ENCODE measurements around the gene OSBP2. TPM values are rescaled to one million over a fixed set of nuclear protein-coding genes. Genes with fewer than 3 reads are reported as not detected.

The OSBP2 gene
- total and polyA plus RNA-seq, 2 of the 13 experiments (the other 11 are each of a cell fraction or from before 2014, with no cell fraction given): 5.0 to 7.7 TPM

DNA sequence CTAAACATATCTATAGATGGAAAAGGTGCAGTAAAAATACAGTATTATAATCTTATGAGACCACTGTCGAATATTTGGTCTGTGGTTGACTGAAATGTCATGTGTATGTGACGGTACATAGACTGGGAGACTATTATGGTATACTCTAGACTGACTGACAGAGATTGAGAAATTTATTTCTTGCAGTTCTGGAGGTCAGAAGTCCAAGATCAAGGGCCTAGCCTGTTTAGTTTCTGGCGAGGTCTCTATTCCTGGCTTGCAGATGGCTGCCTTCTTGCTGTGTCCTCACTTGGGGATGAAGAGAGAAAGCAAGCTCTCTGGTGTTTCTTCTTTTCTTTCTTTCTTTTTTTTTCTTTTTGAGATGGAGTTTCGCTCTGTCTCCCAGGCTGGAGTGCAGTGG, 7.3 kb upstream of the OSBP2 start (continued):
- TF ChIP-seq, protein P1, sequence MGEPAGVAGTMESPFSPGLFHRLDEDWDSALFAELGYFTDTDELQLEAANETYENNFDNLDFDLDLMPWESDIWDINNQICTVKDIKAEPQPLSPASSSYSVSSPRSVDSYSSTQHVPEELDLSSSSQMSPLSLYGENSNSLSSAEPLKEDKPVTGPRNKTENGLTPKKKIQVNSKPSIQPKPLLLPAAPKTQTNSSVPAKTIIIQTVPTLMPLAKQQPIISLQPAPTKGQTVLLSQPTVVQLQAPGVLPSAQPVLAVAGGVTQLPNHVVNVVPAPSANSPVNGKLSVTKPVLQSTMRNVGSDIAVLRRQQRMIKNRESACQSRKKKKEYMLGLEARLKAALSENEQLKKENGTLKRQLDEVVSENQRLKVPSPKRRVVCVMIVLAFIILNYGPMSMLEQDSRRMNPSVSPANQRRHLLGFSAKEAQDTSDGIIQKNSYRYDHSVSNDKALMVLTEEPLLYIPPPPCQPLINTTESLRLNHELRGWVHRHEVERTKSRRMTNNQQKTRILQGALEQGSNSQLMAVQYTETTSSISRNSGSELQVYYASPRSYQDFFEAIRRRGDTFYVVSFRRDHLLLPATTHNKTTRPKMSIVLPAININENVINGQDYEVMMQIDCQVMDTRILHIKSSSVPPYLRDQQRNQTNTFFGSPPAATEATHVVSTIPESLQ (CRISPR knock-in tag; conservative IDR thresholded peaks at IDR 0.05): no peak
- TF ChIP-seq, protein P2, sequence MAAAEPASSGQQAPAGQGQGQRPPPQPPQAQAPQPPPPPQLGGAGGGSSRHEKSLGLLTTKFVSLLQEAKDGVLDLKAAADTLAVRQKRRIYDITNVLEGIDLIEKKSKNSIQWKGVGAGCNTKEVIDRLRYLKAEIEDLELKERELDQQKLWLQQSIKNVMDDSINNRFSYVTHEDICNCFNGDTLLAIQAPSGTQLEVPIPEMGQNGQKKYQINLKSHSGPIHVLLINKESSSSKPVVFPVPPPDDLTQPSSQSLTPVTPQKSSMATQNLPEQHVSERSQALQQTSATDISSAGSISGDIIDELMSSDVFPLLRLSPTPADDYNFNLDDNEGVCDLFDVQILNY (CRISPR knock-in tag; conservative IDR thresholded peaks at IDR 0.05): no peak
- TF ChIP-seq, protein P3, sequence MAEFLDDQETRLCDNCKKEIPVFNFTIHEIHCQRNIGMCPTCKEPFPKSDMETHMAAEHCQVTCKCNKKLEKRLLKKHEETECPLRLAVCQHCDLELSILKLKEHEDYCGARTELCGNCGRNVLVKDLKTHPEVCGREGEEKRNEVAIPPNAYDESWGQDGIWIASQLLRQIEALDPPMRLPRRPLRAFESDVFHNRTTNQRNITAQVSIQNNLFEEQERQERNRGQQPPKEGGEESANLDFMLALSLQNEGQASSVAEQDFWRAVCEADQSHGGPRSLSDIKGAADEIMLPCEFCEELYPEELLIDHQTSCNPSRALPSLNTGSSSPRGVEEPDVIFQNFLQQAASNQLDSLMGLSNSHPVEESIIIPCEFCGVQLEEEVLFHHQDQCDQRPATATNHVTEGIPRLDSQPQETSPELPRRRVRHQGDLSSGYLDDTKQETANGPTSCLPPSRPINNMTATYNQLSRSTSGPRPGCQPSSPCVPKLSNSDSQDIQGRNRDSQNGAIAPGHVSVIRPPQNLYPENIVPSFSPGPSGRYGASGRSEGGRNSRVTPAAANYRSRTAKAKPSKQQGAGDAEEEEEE (CRISPR knock-in tag; IDR thresholded peaks at IDR 0.05; ENCODE audit: borderline replicate concordance): no peak

DNA sequence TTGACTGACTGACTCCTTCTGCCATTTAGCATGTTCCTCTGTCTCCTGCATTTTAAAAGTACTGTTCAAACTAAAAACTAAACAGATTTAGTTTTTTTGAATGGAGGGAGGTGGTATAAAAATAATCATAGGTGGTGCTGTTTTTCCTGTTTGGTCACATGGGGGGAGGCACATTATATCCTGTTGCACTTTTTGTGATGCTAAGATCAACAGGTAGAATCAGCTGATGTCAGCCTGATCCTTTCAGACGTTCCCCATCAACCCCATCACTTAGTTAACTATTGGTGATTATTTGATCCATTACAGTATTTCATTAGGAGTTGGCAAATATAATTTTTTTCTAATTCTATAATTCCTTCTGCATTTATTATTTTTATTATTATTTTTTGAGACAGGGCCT, 5.1 kb upstream of the OSBP2 start:
- H3K27me3 ChIP-seq (ENCODE audit: control insufficient read depth in 1 of 2, insufficient read depth in 2 of 2, low read length in 2 of 2): peaks cover 0 to 12% of the 10 kb centered on the region in 2 experiments; a peak in 3 of 5 replicates
- ATAC-seq: no peak
- no peaks in the 10 kb centered on the region for H3K36me3 ChIP-seq (replicated peaks in 1 of 2; ENCODE audit: control insufficient read depth in 1 of 2, insufficient read depth in 2 of 2, low read length in 2 of 2)
- no peak overlapping the region for H2AFZ ChIP-seq (ENCODE audit: low read length)
- H3K4me1 ChIP-seq (ENCODE audit: insufficient read depth, low read length): no peaks in the 10 kb centered on the region
- intact Hi-C loops (cut with micrococcal nuclease; ENCODE audit: unreplicated experiment): no loop called here
- H3K4me2 ChIP-seq (ENCODE audit: low read depth, low read length): no peak overlapping the region
- ChIA-PET POLR2A (no interaction called here), CTCF (ENCODE audit: low intra/inter-chr PET ratio, low total read pairs) (no interaction called here)
- no peak for FAIRE-seq
- no peak overlapping the region for H3K27ac ChIP-seq (ENCODE audit: extremely low read length, insufficient read depth, low read length)
- DNase-seq (ENCODE audit: low spot score): no peak
- H3K9ac ChIP-seq (ENCODE audit: insufficient read depth, low read depth, low read length): no peak overlapping the region
- H4K20me1 ChIP-seq (ENCODE audit: insufficient read depth, low read length): no peaks in the 10 kb centered on the region
- H3K4me3 ChIP-seq (replicated peaks in 1 of 3; ENCODE audit: insufficient read depth in 1 of 3, low read depth in 2 of 3, low read length in 3 of 3): no peak overlapping the region
- WGBS (ENCODE audit: low lambda C conversion rate): 7% methylated on average over 1 of the region's 1 CpG
- in situ Hi-C loops (cut with HindIII; ENCODE audit: extremely low pct_ligation_motif_present, low pct_unique_long_range_greater_than_20kb): no loop called here
- H3K9me3 ChIP-seq (ENCODE audit: low read length): no peaks in the 10 kb centered on the region
- H3K79me2 ChIP-seq (ENCODE audit: insufficient read depth, low read length): no peaks in the 10 kb centered on the region
- BruUV-seq (replicated peaks): no TSS peak
- TF ChIP-seq CBX1 (IDR thresholded peaks at IDR 0.05; ENCODE audit: low read depth): no peak
- TF ChIP-seq, protein P4, sequence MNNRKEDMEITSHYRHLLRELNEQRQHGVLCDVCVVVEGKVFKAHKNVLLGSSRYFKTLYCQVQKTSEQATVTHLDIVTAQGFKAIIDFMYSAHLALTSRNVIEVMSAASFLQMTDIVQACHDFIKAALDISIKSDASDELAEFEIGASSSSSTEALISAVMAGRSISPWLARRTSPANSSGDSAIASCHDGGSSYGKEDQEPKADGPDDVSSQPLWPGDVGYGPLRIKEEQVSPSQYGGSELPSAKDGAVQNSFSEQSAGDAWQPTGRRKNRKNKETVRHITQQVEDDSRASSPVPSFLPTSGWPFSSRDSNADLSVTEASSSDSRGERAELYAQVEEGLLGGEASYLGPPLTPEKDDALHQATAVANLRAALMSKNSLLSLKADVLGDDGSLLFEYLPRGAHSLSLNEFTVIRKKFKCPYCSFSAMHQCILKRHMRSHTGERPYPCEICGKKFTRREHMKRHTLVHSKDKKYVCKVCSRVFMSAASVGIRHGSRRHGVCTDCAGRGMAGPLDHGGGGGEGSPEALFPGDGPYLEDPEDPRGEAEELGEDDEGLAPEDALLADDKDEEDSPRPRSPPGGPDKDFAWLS (CRISPR knock-in tag; IDR thresholded peaks at IDR 0.05; ENCODE audit: borderline replicate concordance): no peak
- no peak for TF ChIP-seq ATF1 (CRISPR knock-in tag; IDR thresholded peaks at IDR 0.05)
- no peak for TF ChIP-seq CBX2 (IDR thresholded peaks at IDR 0.05; ENCODE audit: low read depth, low read length)
- no peak for TF ChIP-seq CBX2 (CRISPR knock-in tag; IDR thresholded peaks at IDR 0.05; ENCODE audit: low read depth)
- no peak for TF ChIP-seq ZNF788 (CRISPR knock-in tag; IDR thresholded peaks at IDR 0.05; ENCODE audit: borderline replicate concordance)
- TF ChIP-seq, protein P5, sequence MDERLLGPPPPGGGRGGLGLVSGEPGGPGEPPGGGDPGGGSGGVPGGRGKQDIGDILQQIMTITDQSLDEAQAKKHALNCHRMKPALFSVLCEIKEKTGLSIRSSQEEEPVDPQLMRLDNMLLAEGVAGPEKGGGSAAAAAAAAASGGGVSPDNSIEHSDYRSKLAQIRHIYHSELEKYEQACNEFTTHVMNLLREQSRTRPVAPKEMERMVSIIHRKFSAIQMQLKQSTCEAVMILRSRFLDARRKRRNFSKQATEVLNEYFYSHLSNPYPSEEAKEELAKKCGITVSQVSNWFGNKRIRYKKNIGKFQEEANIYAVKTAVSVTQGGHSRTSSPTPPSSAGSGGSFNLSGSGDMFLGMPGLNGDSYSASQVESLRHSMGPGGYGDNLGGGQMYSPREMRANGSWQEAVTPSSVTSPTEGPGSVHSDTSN (CRISPR knock-in tag; IDR thresholded peaks at IDR 0.05): no peak
- no peak for TF ChIP-seq MXD4 (CRISPR knock-in tag; IDR thresholded peaks at IDR 0.05)
- TF ChIP-seq, protein P6, sequence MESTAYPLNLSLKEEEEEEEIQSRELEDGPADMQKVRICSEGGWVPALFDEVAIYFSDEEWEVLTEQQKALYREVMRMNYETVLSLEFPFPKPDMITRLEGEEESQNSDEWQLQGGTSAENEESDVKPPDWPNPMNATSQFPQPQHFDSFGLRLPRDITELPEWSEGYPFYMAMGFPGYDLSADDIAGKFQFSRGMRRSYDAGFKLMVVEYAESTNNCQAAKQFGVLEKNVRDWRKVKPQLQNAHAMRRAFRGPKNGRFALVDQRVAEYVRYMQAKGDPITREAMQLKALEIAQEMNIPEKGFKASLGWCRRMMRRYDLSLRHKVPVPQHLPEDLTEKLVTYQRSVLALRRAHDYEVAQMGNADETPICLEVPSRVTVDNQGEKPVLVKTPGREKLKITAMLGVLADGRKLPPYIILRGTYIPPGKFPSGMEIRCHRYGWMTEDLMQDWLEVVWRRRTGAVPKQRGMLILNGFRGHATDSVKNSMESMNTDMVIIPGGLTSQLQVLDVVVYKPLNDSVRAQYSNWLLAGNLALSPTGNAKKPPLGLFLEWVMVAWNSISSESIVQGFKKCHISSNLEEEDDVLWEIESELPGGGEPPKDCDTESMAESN (CRISPR knock-in tag; conservative IDR thresholded peaks at IDR 0.05): no peak
- no peak for TF ChIP-seq ESRRA (CRISPR knock-in tag; IDR thresholded peaks at IDR 0.05; ENCODE audit: low read depth)
- TF ChIP-seq NONO (IDR thresholded peaks at IDR 0.05): no peak
- no peak for TF ChIP-seq NONO (CRISPR knock-in tag; conservative IDR thresholded peaks at IDR 0.05)
